Thyroid gland (tissue), 4 donors: ENCODE results near the gene ZNF620.

ENCODE experiments used
- POLR2A ChIP-seq, 2 donors: fragments of 450-650 bp; IDR thresholded peaks; one replicate each; pipeline ENCODE4 v1.6.1; 2017; ENCODE audit warnings: antibody characterized with exemption in 2 of 2, mild to moderate bottlenecking in 2 of 2, moderate library complexity in 1 of 2
- TF ChIP-seq, protein P1 (sequence below), 6 experiments: fragments of 200-600 bp in 3 of 6; fragments of 450-650 bp in 3 of 6; sonication (generic) in 3 of 6; IDR thresholded peaks; one replicate each; pipeline ENCODE4 v1.5.1; 2016 to 2019; ENCODE audit warnings: antibody characterized with exemption in 6 of 6, mild to moderate bottlenecking in 2 of 6, inconsistent platforms in 1 of 6, moderate library complexity in 1 of 6

GRCh38 chr3:40499952-40500351 lies 5.9 kb upstream of the ZNF620 start:
- TF ChIP-seq, protein P1, sequence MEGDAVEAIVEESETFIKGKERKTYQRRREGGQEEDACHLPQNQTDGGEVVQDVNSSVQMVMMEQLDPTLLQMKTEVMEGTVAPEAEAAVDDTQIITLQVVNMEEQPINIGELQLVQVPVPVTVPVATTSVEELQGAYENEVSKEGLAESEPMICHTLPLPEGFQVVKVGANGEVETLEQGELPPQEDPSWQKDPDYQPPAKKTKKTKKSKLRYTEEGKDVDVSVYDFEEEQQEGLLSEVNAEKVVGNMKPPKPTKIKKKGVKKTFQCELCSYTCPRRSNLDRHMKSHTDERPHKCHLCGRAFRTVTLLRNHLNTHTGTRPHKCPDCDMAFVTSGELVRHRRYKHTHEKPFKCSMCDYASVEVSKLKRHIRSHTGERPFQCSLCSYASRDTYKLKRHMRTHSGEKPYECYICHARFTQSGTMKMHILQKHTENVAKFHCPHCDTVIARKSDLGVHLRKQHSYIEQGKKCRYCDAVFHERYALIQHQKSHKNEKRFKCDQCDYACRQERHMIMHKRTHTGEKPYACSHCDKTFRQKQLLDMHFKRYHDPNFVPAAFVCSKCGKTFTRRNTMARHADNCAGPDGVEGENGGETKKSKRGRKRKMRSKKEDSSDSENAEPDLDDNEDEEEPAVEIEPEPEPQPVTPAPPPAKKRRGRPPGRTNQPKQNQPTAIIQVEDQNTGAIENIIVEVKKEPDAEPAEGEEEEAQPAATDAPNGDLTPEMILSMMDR (IDR thresholded peaks at IDR 0.05): no peak
- TF ChIP-seq POLR2A (IDR thresholded peaks at IDR 0.05): no peak
